HEK293 (cell line): ENCODE results near the gene CCP110.

ENCODE experiments used
- GFI1B ChIP-seq: fragments of 450-650 bp; formaldehyde crosslinking; IDR thresholded peaks from 2 replicates; pipeline ENCODE4 v1.5.1; 2016; ENCODE audit warnings: missing biosample characterization, missing genetic modification characterization
- KLF1 ChIP-seq: fragments of 450-650 bp; formaldehyde crosslinking; IDR thresholded peaks from 2 replicates; pipeline ENCODE4 v1.5.1; 2016; ENCODE audit warnings: missing biosample characterization, missing genetic modification characterization
- KLF17 ChIP-seq: fragments of 450-650 bp; formaldehyde crosslinking; IDR thresholded peaks from 2 replicates; pipeline ENCODE4 v1.5.1; 2016; ENCODE audit warnings: missing biosample characterization, missing genetic modification characterization
- KLF8 ChIP-seq: fragments of 450-650 bp; formaldehyde crosslinking; IDR thresholded peaks from 2 replicates; pipeline ENCODE4 v1.5.1; 2016; ENCODE audit warnings: missing biosample characterization, missing genetic modification characterization
- MYNN ChIP-seq: fragments of 450-650 bp; formaldehyde crosslinking; IDR thresholded peaks from 2 replicates; pipeline ENCODE4 v1.5.1; 2016; ENCODE audit warnings: missing biosample characterization, missing genetic modification characterization, borderline replicate concordance
- PATZ1 ChIP-seq: fragments of 450-650 bp; formaldehyde crosslinking; IDR thresholded peaks from 2 replicates; pipeline ENCODE4 v1.5.1; 2016; ENCODE audit warnings: missing biosample characterization, missing genetic modification characterization
- PRDM10 ChIP-seq: fragments of 450-650 bp; formaldehyde crosslinking; IDR thresholded peaks from 2 replicates; pipeline ENCODE4 v1.5.1; 2016; ENCODE audit warnings: missing biosample characterization, missing genetic modification characterization
- REPIN1 ChIP-seq: fragments of 450-650 bp; formaldehyde crosslinking; IDR thresholded peaks from 2 replicates; pipeline ENCODE4 v1.5.1; 2017; ENCODE audit warnings: missing biosample characterization, missing genetic modification characterization, low read depth
- SALL2 ChIP-seq: fragments of 450-650 bp; formaldehyde crosslinking; IDR thresholded peaks from 2 replicates; pipeline ENCODE4 v1.5.0; 2017; ENCODE audit warnings: missing biosample characterization, mild to moderate bottlenecking, missing genetic modification characterization, borderline replicate concordance
- TRIM28 ChIP-seq: IDR thresholded peaks from 2 replicates; pipeline ENCODE4 v1.6.1; 2011; ENCODE audit warnings: low read length, control low read depth, borderline replicate concordance
- WT1 ChIP-seq: fragments of 450-650 bp; formaldehyde crosslinking; IDR thresholded peaks from 2 replicates; pipeline ENCODE4 v1.5.1; 2016; ENCODE audit warnings: missing biosample characterization, missing genetic modification characterization
- ZFP3 ChIP-seq: fragments of 450-650 bp; formaldehyde crosslinking; IDR thresholded peaks from 2 replicates; pipeline ENCODE4 v1.5.1; 2016; ENCODE audit warnings: low read depth, missing biosample characterization, missing genetic modification characterization
- ZNF140 ChIP-seq: fragments of 450-650 bp; formaldehyde crosslinking; IDR thresholded peaks from 2 replicates; pipeline ENCODE4 v1.5.1; 2016; ENCODE audit warnings: missing biosample characterization, missing genetic modification characterization
- ZNF155 ChIP-seq: fragments of 450-650 bp; formaldehyde crosslinking; IDR thresholded peaks from 2 replicates; pipeline ENCODE4 v1.5.1; 2016; ENCODE audit warnings: missing biosample characterization, missing genetic modification characterization
- ZNF214 ChIP-seq: fragments of 450-650 bp; formaldehyde crosslinking; IDR thresholded peaks from 2 replicates; pipeline ENCODE4 v1.5.1; 2017; ENCODE audit warnings: missing biosample characterization, mild to moderate bottlenecking, missing genetic modification characterization, borderline replicate concordance
- ZNF302 ChIP-seq: fragments of 450-650 bp; formaldehyde crosslinking; IDR thresholded peaks from 2 replicates; pipeline ENCODE4 v1.5.1; 2016; ENCODE audit warnings: missing biosample characterization, missing genetic modification characterization, low read depth
- ZNF335 ChIP-seq: fragments of 450-650 bp; formaldehyde crosslinking; conservative IDR thresholded peaks from 2 replicates; pipeline ENCODE4 v1.5.1; 2016; ENCODE audit warnings: missing biosample characterization, missing genetic modification characterization
- ZNF391 ChIP-seq: fragments of 450-650 bp; formaldehyde crosslinking; IDR thresholded peaks from 2 replicates; pipeline ENCODE4 v1.5.1; 2016; ENCODE audit warnings: low read depth, missing biosample characterization, missing genetic modification characterization, borderline replicate concordance
- ZNF473 ChIP-seq: fragments of 450-650 bp; formaldehyde crosslinking; IDR thresholded peaks from 2 replicates; pipeline ENCODE4 v1.5.1; 2017; ENCODE audit warnings: missing biosample characterization, missing genetic modification characterization
- ZNF514 ChIP-seq: fragments of 450-650 bp; formaldehyde crosslinking; IDR thresholded peaks from 2 replicates; pipeline ENCODE4 v1.5.1; 2016; ENCODE audit warnings: missing biosample characterization, missing genetic modification characterization
- ZNF561 ChIP-seq: fragments of 450-650 bp; IDR thresholded peaks from 2 replicates; pipeline ENCODE4 v1.5.1; 2018; ENCODE audit warnings: missing biosample characterization, missing genetic modification characterization, borderline replicate concordance
- ZNF580 ChIP-seq: fragments of 450-650 bp; formaldehyde crosslinking; IDR thresholded peaks from 2 replicates; pipeline ENCODE4 v1.5.1; 2016; ENCODE audit warnings: missing biosample characterization, missing genetic modification characterization
- ZNF600 ChIP-seq: fragments of 450-650 bp; formaldehyde crosslinking; IDR thresholded peaks from 2 replicates; pipeline ENCODE4 v1.5.1; 2016; ENCODE audit warnings: missing biosample characterization, missing genetic modification characterization
- ZNF610 ChIP-seq: fragments of 450-650 bp; formaldehyde crosslinking; IDR thresholded peaks from 2 replicates; pipeline ENCODE4 v1.5.1; 2016; ENCODE audit warnings: missing biosample characterization, missing genetic modification characterization, borderline replicate concordance
- ZNF654 ChIP-seq: fragments of 450-650 bp; formaldehyde crosslinking; IDR thresholded peaks from 2 replicates; pipeline ENCODE4 v1.5.1; 2016; ENCODE audit warnings: low read depth, missing biosample characterization, missing genetic modification characterization
- ZNF660 ChIP-seq: fragments of 450-650 bp; IDR thresholded peaks from 2 replicates; pipeline ENCODE4 v1.5.1; 2018; ENCODE audit warnings: missing biosample characterization, mild to moderate bottlenecking, missing genetic modification characterization
- ZNF785 ChIP-seq: fragments of 450-650 bp; formaldehyde crosslinking; IDR thresholded peaks from 2 replicates; pipeline ENCODE4 v1.5.1; 2016; ENCODE audit warnings: missing biosample characterization, missing genetic modification characterization
- ZNF791 ChIP-seq: fragments of 450-650 bp; formaldehyde crosslinking; IDR thresholded peaks from 2 replicates; pipeline ENCODE4 v1.5.1; 2016; ENCODE audit warnings: missing biosample characterization, missing genetic modification characterization
- ZNF837 ChIP-seq: fragments of 450-650 bp; formaldehyde crosslinking; IDR thresholded peaks from 2 replicates; pipeline ENCODE4 v1.5.1; 2016; ENCODE audit warnings: missing biosample characterization, missing genetic modification characterization
- TF ChIP-seq, protein P1 (sequence below): sonication (generic); formaldehyde crosslinking; IDR thresholded peaks from 2 replicates; pipeline ENCODE4 v1.8.1; 2022; ENCODE audit warnings: mild to moderate bottlenecking, moderate library complexity, missing genetic modification reagents
- TF ChIP-seq, protein P2 (sequence below): fragments of 450-650 bp; formaldehyde crosslinking; IDR thresholded peaks from 2 replicates; pipeline ENCODE4 v1.5.1; 2016; ENCODE audit warnings: missing biosample characterization, missing genetic modification characterization

Gene CCP110

GRCh38 chr16:19520861-19521331 is 2.8 kb upstream of the CCP110 start (continued):
- TF ChIP-seq ZNF335 (no peak), KLF8 (tag by site-specific recombination) (no peak), ZNF600 (tag by site-specific recombination) (no peak), ZNF561 (tag by site-specific recombination) (no peak), ZNF791 (tag by site-specific recombination) (no peak), ZNF391 (no peak), SALL2 (tag by site-specific recombination) (no peak), ZNF580 (no peak), GFI1B (tag by site-specific recombination) (no peak), TRIM28 (no peak), ZFP3 (tag by site-specific recombination) (no peak), ZNF473 (tag by site-specific recombination) (no peak), KLF1 (tag by site-specific recombination) (no peak), MYNN (tag by site-specific recombination) (no peak), PRDM10 (tag by site-specific recombination) (peak; percentile 78), ZNF155 (no peak), ZNF140 (tag by site-specific recombination) (no peak), WT1 (no peak), ZNF654 (tag by site-specific recombination) (no peak), ZNF837 (tag by site-specific recombination) (no peak), KLF17 (tag by site-specific recombination) (peak; percentile 70), ZNF302 (no peak), ZNF514 (no peak), ZNF610 (tag by site-specific recombination) (no peak), ZNF785 (no peak), ZNF214 (tag by site-specific recombination) (no peak), PATZ1 (tag by site-specific recombination) (no peak), ZNF660 (tag by site-specific recombination) (no peak), REPIN1 (tag by site-specific recombination) (no peak)
- TF ChIP-seq, protein P1, sequence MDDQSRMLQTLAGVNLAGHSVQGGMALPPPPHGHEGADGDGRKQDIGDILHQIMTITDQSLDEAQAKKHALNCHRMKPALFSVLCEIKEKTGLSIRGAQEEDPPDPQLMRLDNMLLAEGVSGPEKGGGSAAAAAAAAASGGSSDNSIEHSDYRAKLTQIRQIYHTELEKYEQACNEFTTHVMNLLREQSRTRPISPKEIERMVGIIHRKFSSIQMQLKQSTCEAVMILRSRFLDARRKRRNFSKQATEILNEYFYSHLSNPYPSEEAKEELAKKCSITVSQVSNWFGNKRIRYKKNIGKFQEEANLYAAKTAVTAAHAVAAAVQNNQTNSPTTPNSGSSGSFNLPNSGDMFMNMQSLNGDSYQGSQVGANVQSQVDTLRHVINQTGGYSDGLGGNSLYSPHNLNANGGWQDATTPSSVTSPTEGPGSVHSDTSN (CRISPR knock-in tag), result no peak
- TF ChIP-seq, protein P2, sequence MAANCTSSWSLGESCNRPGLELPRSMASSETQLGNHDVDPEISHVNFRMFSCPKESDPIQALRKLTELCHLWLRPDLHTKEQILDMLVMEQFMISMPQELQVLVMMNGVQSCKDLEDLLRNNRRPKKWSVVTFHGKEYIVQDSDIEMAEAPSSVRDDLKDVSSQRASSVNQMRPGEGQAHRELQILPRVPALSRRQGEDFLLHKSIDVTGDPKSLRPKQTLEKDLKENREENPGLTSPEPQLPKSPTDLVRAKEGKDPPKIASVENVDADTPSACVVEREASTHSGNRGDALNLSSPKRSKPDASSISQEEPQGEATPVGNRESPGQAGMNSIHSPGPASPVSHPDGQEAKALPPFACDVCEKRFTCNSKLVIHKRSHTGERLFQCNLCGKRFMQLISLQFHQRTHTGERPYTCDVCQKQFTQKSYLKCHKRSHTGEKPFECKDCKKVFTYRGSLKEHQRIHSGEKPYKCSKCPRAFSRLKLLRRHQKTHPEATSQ (tag by site-specific recombination), result no peak
